ENCODE results near the gene KIF6. TPM values are rescaled to one million over a fixed set of nuclear protein-coding genes. Genes with fewer than 3 reads are reported as not detected.

The KIF6 gene
- polyA plus RNA-seq, 1 donor (not counting 4 experiments of a cell fraction or from before 2014, with no cell fraction given), result 0.14 TPM

GRCh38 chr6:39360378-39360777 lies 364.8 kb downstream of the KIF6 start:
- Histone ChIP-seq H3K27ac (ENCODE audit: control insufficient read depth, insufficient read depth, low read length) (no peak overlapping the region), H4K20me1 (ENCODE audit: control insufficient read depth, extremely low read depth, insufficient read depth, low read length) (no peaks in the 10 kb centered on the region), H3K9ac (ENCODE audit: control insufficient read depth, extremely low read depth, insufficient read depth, low read length) (no peak overlapping the region), H3K79me2 (ENCODE audit: control insufficient read depth, insufficient read depth, low read length) (no peaks in the 10 kb centered on the region), H3K27me3 (ENCODE audit: control insufficient read depth, extremely low read depth, insufficient read depth, low read length) (no peaks in the 10 kb centered on the region), H3K4me1 (ENCODE audit: control insufficient read depth, extremely low read depth, insufficient read depth, low read length) (peaks cover 3% of the 10 kb centered on the region), H3K9me1 (ENCODE audit: control insufficient read depth, extremely low read depth, insufficient read depth, low read length) (no peaks in the 10 kb centered on the region), H3K4me3 (ENCODE audit: control insufficient read depth in 2 of 3, extremely low read depth in 1 of 3, insufficient read depth in 2 of 3, low read depth in 1 of 3, low read length in 3 of 3) (no peak overlapping the region), H3K4me2 (ENCODE audit: control insufficient read depth, extremely low read depth, insufficient read depth, low read depth, low read length) (no peak overlapping the region), H2AFZ (ENCODE audit: control insufficient read depth, low read length) (no peak overlapping the region), H3K36me3 (ENCODE audit: control insufficient read depth in 2 of 2, extremely low read depth in 1 of 2, insufficient read depth in 2 of 2, low read length in 2 of 2) (no peaks in the 10 kb centered on the region), H3K9me3 (ENCODE audit: control insufficient read depth, low read depth, low read length) (no peaks in the 10 kb centered on the region)
- TF ChIP-seq EZH2 (IDR thresholded peaks at IDR 0.05; ENCODE audit: low read length) (no peak), CTCF (optimal IDR thresholded peaks at IDR 0.05 in 1 of 3, IDR thresholded peaks at IDR 0.05 in 1 of 3, conservative IDR thresholded peaks at IDR 0.05 in 1 of 3; ENCODE audit: extremely low read depth in 1 of 3, insufficient read depth in 2 of 3, low read length in 3 of 3) (no peak)
- DNase-seq (ENCODE audit: low read depth, low spot score) (no peak), FAIRE-seq (no peak)
- dilution Hi-C loops (cut with MboI; ENCODE audit: extremely low pct_ligation_motif_present, low sequenced_read_pairs), result no loop called here

GRCh38 chr6:39357998-39358686 lies 367.1 kb downstream of the KIF6 start:
- H3K4me3 ChIP-seq (ENCODE audit: control insufficient read depth in 2 of 3, extremely low read depth in 1 of 3, insufficient read depth in 2 of 3, low read depth in 1 of 3, low read length in 3 of 3), result no peak overlapping the region
- H3K79me2 ChIP-seq (ENCODE audit: control insufficient read depth, insufficient read depth, low read length), result no peaks in the 10 kb centered on the region
- no peaks in the 10 kb centered on the region for H3K9me3 ChIP-seq (ENCODE audit: control insufficient read depth, low read depth, low read length)
- FAIRE-seq (peak; percentile 52), DNase-seq (ENCODE audit: low read depth, low spot score) (no peak)
- dilution Hi-C loops (cut with MboI; ENCODE audit: extremely low pct_ligation_motif_present, low sequenced_read_pairs), result no loop called here
- no peak for TF ChIP-seq EZH2 (IDR thresholded peaks at IDR 0.05; ENCODE audit: low read length)
- TF ChIP-seq CTCF (optimal IDR thresholded peaks at IDR 0.05 in 1 of 3, IDR thresholded peaks at IDR 0.05 in 1 of 3, conservative IDR thresholded peaks at IDR 0.05 in 1 of 3; ENCODE audit: extremely low read depth in 1 of 3, insufficient read depth in 2 of 3, low read length in 3 of 3), result no peak
- H3K27me3 ChIP-seq (ENCODE audit: control insufficient read depth, extremely low read depth, insufficient read depth, low read length), result no peaks in the 10 kb centered on the region
- no peak overlapping the region for H3K27ac ChIP-seq (ENCODE audit: control insufficient read depth, insufficient read depth, low read length)
- H3K36me3 ChIP-seq (ENCODE audit: control insufficient read depth in 2 of 2, extremely low read depth in 1 of 2, insufficient read depth in 2 of 2, low read length in 2 of 2), result no peaks in the 10 kb centered on the region
- H3K4me1 ChIP-seq (ENCODE audit: control insufficient read depth, extremely low read depth, insufficient read depth, low read length), result peaks cover 3% of the 10 kb centered on the region
- H3K9ac ChIP-seq (ENCODE audit: control insufficient read depth, extremely low read depth, insufficient read depth, low read length), result no peak overlapping the region
- no peaks in the 10 kb centered on the region for H4K20me1 ChIP-seq (ENCODE audit: control insufficient read depth, extremely low read depth, insufficient read depth, low read length)
- no peaks in the 10 kb centered on the region for H3K9me1 ChIP-seq (ENCODE audit: control insufficient read depth, extremely low read depth, insufficient read depth, low read length)
- no peak overlapping the region for H3K4me2 ChIP-seq (ENCODE audit: control insufficient read depth, extremely low read depth, insufficient read depth, low read depth, low read length)
- no peak overlapping the region for H2AFZ ChIP-seq (ENCODE audit: control insufficient read depth, low read length)
